HG03565 (cell line): ENCODE measurements around the gene ZNF410.

Experiments
- ATAC-seq: cut with Tn5 transposase; IDR thresholded peaks from one replicate; pipeline ENCODE4 v1.9.1; 2021; ENCODE audit warnings: mild to moderate bottlenecking, moderate library complexity; ENCODE audit not compliant: unreplicated experiment

ZNF410 gene

DNA sequence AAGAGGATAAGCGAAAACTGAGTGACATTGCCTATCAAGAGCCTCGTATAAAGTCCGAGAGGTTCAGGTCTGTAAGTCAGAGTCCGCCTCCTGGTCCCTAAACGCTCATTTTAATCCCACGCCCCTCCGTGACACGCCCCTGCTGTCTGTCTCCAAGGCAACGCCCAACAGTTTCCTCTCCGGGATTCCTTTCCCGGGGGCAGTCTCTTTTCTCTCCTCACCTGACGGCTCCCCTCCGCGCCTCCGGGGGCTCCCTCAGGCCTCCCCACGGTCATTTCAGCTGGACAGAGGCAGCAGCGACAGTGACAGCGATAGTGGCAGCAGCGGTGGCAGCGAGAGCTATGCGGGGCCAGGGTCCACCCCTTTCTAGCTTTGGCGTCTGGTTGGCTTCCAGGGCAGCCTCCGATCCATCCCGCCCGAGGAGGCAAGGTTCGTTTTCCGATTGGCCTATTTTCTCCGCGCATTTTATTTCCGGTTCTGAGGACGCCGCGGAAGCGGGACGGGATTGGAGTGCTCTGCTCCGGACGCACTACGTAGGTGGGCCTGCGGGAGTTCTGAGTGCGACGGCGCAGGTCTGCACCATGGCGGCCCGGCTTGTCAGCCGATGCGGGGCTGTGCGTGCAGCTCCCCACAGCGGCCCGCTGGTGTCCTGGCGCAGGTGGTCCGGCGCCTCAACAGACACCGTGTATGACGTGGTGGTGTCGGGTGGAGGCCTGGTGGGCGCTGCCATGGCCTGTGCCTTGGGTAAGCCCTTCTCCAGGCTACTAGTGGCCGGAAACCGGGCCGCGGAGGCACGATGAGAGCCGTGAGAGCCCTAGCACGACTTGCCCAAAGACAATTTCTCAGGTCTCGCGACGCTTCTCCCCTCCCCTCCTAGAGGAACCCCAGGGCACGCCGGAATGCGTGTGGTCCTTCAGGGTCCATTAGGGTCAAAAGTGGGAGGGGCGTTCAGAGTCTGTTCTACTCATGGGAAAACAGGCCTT lies 63.4 kb downstream of the ZNF410 start, which contains the start of the genes COQ6 and FAM161B:
Gene COQ6 (plus strand): TSS at position 551 of the 983 bp plus-strand sequence. CDS start 31 bp downstream, at position 582.
Gene FAM161B (minus strand): TSS at position 343 of the 983 bp plus-strand sequence. CDS start 68 bp downstream, at position 275.
- peak; percentile 80 for ATAC-seq

DNA sequence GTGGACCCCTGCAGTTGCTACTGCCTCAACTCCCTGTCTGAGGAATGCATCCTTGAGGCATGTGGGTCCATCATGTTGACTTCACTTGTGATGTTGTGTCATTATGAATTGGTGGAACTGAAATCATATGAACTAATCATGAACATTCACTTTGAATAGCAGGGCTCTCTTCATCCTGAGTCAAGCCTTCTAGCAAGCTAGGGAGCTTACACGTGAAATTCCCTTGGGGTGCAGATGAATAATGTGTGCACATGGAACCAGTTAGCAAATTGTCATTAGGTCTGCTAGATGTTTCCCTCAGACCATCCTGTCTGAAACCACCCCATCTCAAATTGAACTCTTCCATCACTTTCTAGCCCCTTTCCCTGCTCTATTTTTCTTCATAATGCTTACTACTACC lies 67.1 kb downstream of the ZNF410 start:
- no peak for ATAC-seq

DNA sequence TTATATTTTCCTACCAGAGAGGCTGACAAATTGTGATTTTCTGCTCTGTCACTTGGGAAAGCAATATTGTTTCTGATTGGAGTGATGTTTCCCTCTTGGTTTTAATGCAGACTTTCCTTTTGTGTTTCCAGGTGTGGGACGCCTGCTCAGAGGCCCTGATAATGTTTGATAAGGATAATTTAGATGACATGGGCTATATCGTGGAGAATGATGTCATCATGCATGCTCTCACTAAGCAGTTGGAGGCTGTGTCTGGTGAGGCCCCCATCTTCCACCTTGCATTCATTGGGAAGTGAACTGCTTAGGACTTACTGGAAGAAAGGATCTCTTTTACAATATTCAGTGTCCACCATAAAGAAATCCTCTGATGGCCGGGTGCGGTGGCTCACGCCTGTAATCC lies 69.0 kb downstream of the ZNF410 start:
- no peak for ATAC-seq

- ATAC-seq: no peak
Observed at GRCh38 chr14:73958591-73958990, 71.9 kb downstream of the ZNF410 start.

GRCh38 chr14:73961192-73961591 lies 74.5 kb downstream of the ZNF410 start:
- no peak for ATAC-seq

- ATAC-seq: no peak
Observed at GRCh38 chr14:73965216-73965615, 78.6 kb downstream of the ZNF410 start.

GRCh38 chr14:73968885-73969284 lies 82.2 kb downstream of the ZNF410 start:
- no peak for ATAC-seq

DNA sequence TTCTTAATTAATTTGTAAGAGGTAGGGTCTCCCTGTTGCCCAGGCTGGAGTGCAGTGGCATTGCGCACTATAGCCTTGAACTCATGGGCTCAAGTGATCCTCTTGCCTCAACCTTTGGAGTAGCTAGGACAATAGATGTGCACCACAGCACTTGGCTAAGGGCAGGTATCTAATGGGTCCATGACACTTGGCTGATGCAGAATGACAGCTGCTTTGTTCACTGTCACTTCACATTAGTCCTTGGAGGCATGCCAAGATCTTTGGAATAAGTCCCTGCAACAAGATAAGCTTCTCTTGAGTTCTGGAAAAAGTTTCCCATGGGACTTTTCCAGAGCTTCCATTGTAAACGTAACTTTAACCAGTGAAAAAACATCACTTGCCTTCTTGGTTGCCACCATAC lies 86.8 kb downstream of the ZNF410 start:
- no peak for ATAC-seq

- ATAC-seq: no peak
Observed at GRCh38 chr14:73976125-73976524, 89.5 kb downstream of the ZNF410 start.

- ATAC-seq: no peak
Observed at GRCh38 chr14:73977896-73978295, 91.2 kb downstream of the ZNF410 start.
